Keratinocyte (primary cell): ENCODE data around the gene GLE1. TPM values are rescaled to one million over a fixed set of nuclear protein-coding genes. Genes with fewer than 3 reads are reported as not detected.

Experiments
- DNase-seq: peaks from one replicate; pipeline ENCODE4 v3.0.0-alpha.2; 2011; ENCODE audit warnings: low read depth, missing footprints, low spot score
- FAIRE-seq: peaks from 2 replicates; lab custom pipeline; 2011; peaks lifted over from hg19 to GRCh38; lab: Jason Lieb, UNC
- H2AFZ ChIP-seq: 2 replicates; pipeline ENCODE4 v1.6.0; 2012; ENCODE audit warnings: low read length, control low read depth, inconsistent platforms; ENCODE audit not compliant: control insufficient read depth
- H3K27ac ChIP-seq: 2 replicates; pipeline ENCODE4 v1.5.1; 2011; ENCODE audit warnings: low read length; ENCODE audit not compliant: control insufficient read depth, insufficient read depth
- H3K27me3 ChIP-seq: 3 replicates; pipeline ENCODE4 v1.6.0; 2011; ENCODE audit warnings: low read length; ENCODE audit not compliant: control insufficient read depth, insufficient read depth; ENCODE audit errors: extremely low read depth
- H3K36me3 ChIP-seq, 2 experiments: 2 replicates in 1 of 2; 3 replicates in 1 of 2; pipeline ENCODE4 v1.5.1; 2011; ENCODE audit warnings: low read length in 2 of 2, mild to moderate bottlenecking in 1 of 2; ENCODE audit not compliant: control insufficient read depth in 2 of 2, insufficient read depth in 2 of 2; ENCODE audit errors: extremely low read depth in 1 of 2
- H3K4me1 ChIP-seq: 3 replicates; pipeline ENCODE4 v1.5.1; 2011; ENCODE audit warnings: low read length; ENCODE audit not compliant: control insufficient read depth, insufficient read depth; ENCODE audit errors: extremely low read depth
- H3K4me2 ChIP-seq: 3 replicates; pipeline ENCODE4 v1.6.0; 2011; ENCODE audit warnings: low read depth, low read length; ENCODE audit not compliant: control insufficient read depth, insufficient read depth; ENCODE audit errors: extremely low read depth
- H3K4me3 ChIP-seq, 3 experiments: fragments of 200-600 bp in 1 of 3; sonication (generic) in 1 of 3; 2 replicates in 2 of 3; 3 replicates in 1 of 3; pipeline ENCODE4 v1.5.1; 2011 to 2016; ENCODE audit warnings: low read length in 3 of 3, mild to moderate bottlenecking in 3 of 3, control low read depth in 2 of 3, inconsistent platforms in 1 of 3, low read depth in 1 of 3, mixed read lengths in 1 of 3, mixed run types in 1 of 3, moderate library complexity in 1 of 3; ENCODE audit not compliant: control insufficient read depth in 2 of 3, insufficient read depth in 2 of 3; ENCODE audit errors: extremely low read depth in 1 of 3
- H3K79me2 ChIP-seq: 2 replicates; pipeline ENCODE4 v1.6.0; 2012; ENCODE audit warnings: low read length; ENCODE audit not compliant: control insufficient read depth, insufficient read depth
- H3K9ac ChIP-seq: 3 replicates; pipeline ENCODE4 v1.6.0; 2011; ENCODE audit warnings: low read length; ENCODE audit not compliant: control insufficient read depth, insufficient read depth; ENCODE audit errors: extremely low read depth
- H3K9me1 ChIP-seq: 3 replicates; pipeline ENCODE4 v1.6.0; 2011; ENCODE audit warnings: low read length; ENCODE audit not compliant: control insufficient read depth, insufficient read depth; ENCODE audit errors: extremely low read depth
- H3K9me3 ChIP-seq: 2 replicates; pipeline ENCODE4 v1.5.1; 2012; ENCODE audit warnings: low read depth, low read length; ENCODE audit not compliant: control insufficient read depth
- H4K20me1 ChIP-seq: 3 replicates; pipeline ENCODE4 v1.6.0; 2011; ENCODE audit warnings: low read length; ENCODE audit not compliant: control insufficient read depth, insufficient read depth; ENCODE audit errors: extremely low read depth
- EZH2 ChIP-seq: IDR thresholded peaks from one replicate; pipeline ENCODE4 v1.6.1; 2012; ENCODE audit warnings: inconsistent platforms, mild to moderate bottlenecking, low read length, moderate library complexity
- dilution Hi-C: fragments of 300-500 bp; cut with MboI; formaldehyde crosslinking; loops from one replicate; pipeline ENCODE4 v1.7.0; 2020; ENCODE audit warnings: low sequenced_read_pairs; ENCODE audit not compliant: extremely low pct_ligation_motif_present
- polyA plus RNA-seq, 5 experiments: library from polyadenylated mRNA; depleted of rRNA in 3 of 5; stranded (reverse) in 3 of 5; stranded (forward) in 1 of 5; unstranded in 1 of 5; fragments of >200 nt; gene quantifications; 1 replicate in 1 of 5; 2 replicates in 3 of 5; 3 replicates in 1 of 5; pipeline versions ENCODE4 v1.2.1 to v1.2.3, GENCODE V29; 2011 to 2012; ENCODE audit warnings: missing spikeins in 2 of 5, low read depth in 1 of 5, low replicate concordance in 1 of 5
- TF ChIP-seq, protein P1 (sequence below), 3 experiments: IDR thresholded peaks in 1 of 3; conservative IDR thresholded peaks in 1 of 3; optimal IDR thresholded peaks in 1 of 3; 2 replicates in 2 of 3; 3 replicates in 1 of 3; pipeline versions ENCODE3 to v1.5.1; 2011; ENCODE audit warnings: low read length in 3 of 3, mild to moderate bottlenecking in 3 of 3, moderate library complexity in 2 of 3, control low read depth in 1 of 3, inconsistent platforms in 1 of 3; ENCODE audit not compliant: insufficient read depth in 2 of 3; ENCODE audit errors: extremely low read depth in 1 of 3

The GLE1 gene
- polyA plus RNA-seq, 1 donor (not counting 4 experiments of a cell fraction or from before 2014, with no cell fraction given) = 28.3 TPM

DNA sequence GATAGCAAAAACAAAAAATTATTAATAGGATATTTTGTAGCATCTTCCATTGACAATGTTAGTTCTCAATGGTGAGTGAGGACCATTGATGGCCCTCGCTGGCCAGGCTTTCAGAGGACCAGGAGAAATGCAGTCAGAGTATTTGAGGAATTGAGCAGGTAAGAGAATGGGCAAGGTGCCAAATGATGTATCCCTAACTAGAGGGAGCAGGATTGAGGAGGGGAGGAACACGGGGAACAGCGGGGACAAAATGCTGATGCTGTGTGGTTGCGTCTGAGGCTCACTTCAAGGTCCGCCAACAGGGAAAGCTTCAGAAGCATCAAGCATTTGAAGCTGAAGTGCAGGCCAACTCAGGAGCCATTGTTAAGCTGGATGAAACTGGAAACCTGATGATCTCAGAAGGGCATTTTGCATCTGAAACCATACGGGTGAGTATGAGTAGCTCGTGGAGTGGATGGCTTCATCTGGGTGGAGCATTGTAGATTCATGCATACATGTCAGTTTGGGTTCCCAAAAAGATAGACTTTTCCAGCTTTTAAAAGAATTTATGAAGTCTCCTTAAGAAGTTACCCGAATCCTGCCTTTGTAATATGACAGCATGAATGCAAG lies 64.1 kb downstream of the GLE1 start:
- no peaks in the 10 kb centered on the region for H3K4me1 ChIP-seq
- H3K9me1 ChIP-seq = no peaks in the 10 kb centered on the region
- H3K36me3 ChIP-seq = peaks cover 22 to 28% of the 10 kb centered on the region in 2 experiments
- H3K9ac ChIP-seq = no peak overlapping the region
- H3K27me3 ChIP-seq = no peaks in the 10 kb centered on the region
- no peak overlapping the region for H3K27ac ChIP-seq
- H3K4me2 ChIP-seq = no peak overlapping the region
- DNase-seq (no peak), FAIRE-seq (no peak)
- H2AFZ ChIP-seq = no peak overlapping the region
- H3K4me3 ChIP-seq = no peak overlapping the region
- H3K9me3 ChIP-seq = no peaks in the 10 kb centered on the region
- TF ChIP-seq, protein P1, sequence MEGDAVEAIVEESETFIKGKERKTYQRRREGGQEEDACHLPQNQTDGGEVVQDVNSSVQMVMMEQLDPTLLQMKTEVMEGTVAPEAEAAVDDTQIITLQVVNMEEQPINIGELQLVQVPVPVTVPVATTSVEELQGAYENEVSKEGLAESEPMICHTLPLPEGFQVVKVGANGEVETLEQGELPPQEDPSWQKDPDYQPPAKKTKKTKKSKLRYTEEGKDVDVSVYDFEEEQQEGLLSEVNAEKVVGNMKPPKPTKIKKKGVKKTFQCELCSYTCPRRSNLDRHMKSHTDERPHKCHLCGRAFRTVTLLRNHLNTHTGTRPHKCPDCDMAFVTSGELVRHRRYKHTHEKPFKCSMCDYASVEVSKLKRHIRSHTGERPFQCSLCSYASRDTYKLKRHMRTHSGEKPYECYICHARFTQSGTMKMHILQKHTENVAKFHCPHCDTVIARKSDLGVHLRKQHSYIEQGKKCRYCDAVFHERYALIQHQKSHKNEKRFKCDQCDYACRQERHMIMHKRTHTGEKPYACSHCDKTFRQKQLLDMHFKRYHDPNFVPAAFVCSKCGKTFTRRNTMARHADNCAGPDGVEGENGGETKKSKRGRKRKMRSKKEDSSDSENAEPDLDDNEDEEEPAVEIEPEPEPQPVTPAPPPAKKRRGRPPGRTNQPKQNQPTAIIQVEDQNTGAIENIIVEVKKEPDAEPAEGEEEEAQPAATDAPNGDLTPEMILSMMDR (optimal IDR thresholded peaks at IDR 0.05 in 1 of 3, IDR thresholded peaks at IDR 0.05 in 1 of 3, conservative IDR thresholded peaks at IDR 0.05 in 1 of 3; ENCODE audit: extremely low read depth in 1 of 3, insufficient read depth in 2 of 3, low read length in 3 of 3) = no peak
- TF ChIP-seq EZH2 = no peak
- peaks cover 28% of the 10 kb centered on the region for H3K79me2 ChIP-seq
- H4K20me1 ChIP-seq = peaks cover 2% of the 10 kb centered on the region
- dilution Hi-C loops = no loop called here

DNA sequence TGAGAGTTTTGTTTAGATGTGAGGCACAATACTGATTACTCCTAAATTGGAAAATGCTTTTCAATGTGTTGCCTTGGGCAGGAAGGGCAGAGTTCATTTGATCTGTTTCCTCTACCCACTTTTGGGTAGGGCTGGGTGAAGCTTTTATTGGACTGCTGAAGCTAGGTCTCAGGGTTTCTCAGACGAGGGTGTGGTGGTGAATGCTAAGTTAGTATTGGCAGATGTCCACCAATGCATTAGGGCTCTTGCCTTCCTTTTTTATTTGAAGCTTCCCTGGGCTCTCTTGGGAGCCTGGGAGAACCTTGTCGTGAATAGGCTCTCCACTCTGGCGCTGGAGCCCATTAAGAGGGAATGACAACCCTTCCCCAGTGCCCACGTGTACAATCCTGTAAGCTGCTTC lies 71.0 kb downstream of the GLE1 start:
- Histone ChIP-seq H3K9me3 (no peaks in the 10 kb centered on the region), H3K27ac (no peak overlapping the region), H3K4me2 (no peak overlapping the region), H3K4me3 (no peak overlapping the region), H3K4me1 (no peaks in the 10 kb centered on the region), H4K20me1 (no peaks in the 10 kb centered on the region), H3K9ac (no peak overlapping the region), H3K79me2 (no peaks in the 10 kb centered on the region), H2AFZ (no peak overlapping the region), H3K27me3 (no peaks in the 10 kb centered on the region), H3K9me1 (no peaks in the 10 kb centered on the region), H3K36me3 (peaks cover 38 to 42% of the 10 kb centered on the region in 2 experiments)
- FAIRE-seq (no peak), DNase-seq (no peak)
- TF ChIP-seq, protein P1 (optimal IDR thresholded peaks at IDR 0.05 in 1 of 3, IDR thresholded peaks at IDR 0.05 in 1 of 3, conservative IDR thresholded peaks at IDR 0.05 in 1 of 3; ENCODE audit: extremely low read depth in 1 of 3, insufficient read depth in 2 of 3, low read length in 3 of 3) = no peak
- dilution Hi-C loops = no loop called here
